GM21529 (cell line): Measurements from ENCODE around the gene SP6.

Experiments used
- ATAC-seq: cut with Tn5 transposase; IDR thresholded peaks from one replicate; pipeline ENCODE4 v1.9.1; 2021; ENCODE audit not compliant: unreplicated experiment

The SP6 gene

DNA sequence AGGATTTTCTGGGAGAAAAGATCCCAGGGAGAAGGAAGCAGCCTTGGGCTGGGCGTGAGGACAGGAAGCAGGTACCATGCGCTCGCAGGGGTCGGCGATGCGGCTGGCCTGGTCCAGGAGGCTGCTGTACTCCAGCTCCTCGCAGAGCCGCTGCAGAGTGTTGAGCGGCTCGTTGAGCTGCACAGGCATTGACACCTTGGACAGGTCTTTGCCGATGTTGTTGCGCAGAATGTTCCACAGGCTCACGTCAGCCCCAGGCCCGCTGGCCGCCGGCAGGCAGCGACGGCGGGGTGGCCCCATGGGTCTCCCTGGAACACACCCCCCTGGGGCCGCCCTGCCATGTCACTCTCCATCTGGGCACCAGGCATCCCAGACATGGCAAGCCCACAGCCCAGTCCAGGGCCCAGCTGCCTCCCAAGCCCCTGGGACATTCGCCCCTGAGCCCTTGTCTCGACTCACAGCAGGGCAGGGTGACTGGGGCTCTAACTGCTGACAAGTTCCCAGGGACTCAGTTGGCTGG lies 37.4 kb downstream of the SP6 start:
- ATAC-seq, result no peak

DNA sequence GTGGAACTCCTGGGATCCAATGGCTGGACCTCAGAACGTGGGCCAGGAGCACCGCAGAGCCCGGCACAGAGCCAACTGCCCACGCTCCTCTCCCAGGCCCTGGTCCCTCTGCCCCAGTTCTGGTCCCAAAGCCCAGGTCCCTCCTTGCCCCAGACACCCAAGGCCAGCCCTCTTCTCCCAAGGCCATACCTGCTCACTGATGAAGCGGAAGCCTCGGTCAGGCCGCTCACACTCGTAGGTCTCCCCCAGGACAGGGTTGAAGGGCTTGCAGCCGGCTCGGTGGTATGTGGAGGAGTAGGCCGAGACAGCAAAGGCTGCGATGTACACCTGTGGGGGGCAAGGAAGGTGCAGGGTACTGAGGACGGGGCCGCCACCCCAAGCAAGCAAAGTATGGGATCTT lies 37.9 kb downstream of the SP6 start:
- no peak for ATAC-seq

DNA sequence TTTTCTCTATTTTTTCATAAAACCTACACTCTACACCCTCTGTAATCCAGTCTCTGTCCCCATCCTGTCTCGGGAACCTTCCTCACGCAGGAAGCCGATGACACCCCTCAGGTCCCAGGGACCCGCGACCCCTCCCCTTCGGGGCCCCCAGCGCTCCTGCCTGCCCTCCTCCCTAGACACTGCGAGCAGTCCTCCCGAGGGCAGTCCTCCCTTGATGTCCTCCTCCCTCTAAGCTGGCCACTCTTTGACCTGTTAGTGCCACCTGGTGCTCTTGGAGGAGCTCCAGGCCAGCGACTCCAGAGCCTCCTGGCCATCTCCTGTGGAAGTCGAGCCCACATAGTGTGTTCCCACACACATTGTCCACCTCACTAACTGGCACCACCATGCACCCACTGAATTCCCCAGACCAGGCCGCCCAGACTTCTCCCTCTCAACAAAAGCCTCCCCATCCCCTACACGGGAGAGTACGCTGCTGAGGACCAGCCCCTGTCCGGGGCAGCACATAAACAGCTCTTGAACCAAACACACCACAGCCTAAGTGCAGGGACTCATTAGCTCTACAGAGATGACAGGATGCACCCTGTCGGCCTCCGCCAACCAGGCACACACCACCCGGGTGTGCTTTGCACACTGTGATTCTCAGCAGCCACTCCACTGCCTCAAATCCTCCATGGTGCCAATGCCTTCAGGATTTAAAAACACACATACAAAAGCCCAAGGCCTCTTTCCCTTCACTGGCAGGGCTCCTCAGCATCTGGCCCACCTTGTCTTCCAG lies 38.6 kb downstream of the SP6 start:
- no peak for ATAC-seq

DNA sequence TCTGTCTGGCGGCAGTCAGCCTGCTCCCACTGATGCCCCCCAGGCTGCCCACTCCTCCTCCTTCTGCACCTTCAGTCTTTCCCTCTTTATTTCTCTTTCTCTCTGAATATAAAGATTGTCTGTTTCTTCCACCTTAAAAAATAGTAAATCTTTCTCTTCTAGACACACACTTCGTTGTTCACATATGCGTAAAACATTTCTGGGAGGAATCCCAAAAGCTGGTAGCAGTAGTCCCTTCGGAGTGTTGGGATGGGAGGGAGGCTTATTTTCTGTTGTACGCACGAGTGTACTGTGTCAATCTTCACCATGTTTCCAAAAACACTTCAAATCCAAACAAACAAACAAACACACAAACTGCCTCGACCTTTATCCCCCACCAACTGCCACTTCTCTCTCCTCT lies 39.3 kb downstream of the SP6 start:
- no peak for ATAC-seq

DNA sequence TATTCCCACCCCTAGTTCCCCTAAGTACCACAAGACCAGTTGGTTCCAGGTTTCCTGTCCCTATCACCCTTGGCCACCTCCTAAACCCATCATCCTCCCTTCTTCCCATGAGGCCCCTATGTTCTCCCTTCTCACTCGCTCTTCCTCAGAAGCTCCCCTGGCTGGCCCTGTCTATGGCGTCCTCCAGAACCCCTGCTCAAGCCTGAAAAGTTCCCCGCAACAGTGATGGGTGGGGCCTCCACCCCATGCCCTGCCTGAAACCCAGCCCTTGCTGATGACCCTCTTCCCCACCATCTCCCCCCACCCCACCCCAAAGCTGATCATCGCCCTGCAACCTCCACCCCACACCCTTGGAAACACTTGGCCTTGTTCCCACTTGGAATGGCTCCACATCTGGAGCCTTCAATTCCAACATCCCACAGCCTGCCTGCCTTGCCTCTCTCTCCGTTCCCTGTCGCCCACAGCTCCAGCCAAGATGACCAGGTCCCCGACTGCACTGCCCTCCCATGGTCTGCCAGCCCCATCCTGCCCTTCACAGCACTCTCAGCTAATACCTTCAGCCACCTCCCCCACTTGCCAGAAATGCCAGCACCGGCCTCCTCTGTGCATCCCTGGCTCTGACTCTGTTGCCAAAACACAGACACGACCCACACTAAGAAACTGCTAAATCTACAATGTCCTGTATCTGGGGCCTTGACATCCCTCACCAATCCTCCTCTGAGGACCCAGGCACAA lies 39.9 kb downstream of the SP6 start:
- ATAC-seq, result no peak

DNA sequence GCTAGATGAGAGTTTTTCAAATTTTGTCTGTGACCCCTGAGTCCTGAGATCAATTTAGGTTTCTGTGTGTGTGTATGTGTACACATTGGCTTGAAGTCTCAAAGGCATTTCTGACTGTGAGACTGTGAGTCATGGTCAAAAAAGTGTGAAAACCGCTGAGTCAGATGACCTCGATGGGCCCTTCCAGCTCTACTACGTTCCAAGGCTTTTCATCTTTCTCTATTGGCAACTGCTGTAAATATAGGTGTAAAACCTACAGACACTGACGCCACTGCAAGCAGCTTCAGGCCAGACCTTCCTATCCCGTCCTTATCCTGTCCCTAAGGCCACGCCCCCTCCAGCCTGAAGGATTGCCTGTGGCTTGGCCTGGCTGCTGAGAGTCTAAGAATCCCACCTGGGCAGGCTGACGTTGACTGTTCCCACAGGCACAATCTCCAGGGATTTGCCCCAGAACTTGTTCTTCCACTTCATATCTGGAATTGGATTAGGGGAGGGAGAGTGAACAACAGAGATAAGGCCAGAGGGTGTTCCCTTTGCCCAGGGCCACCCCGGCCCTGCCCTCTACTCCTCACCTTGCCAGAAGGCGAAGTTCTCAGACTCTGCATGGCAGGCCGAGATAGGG lies 40.7 kb downstream of the SP6 start:
- ATAC-seq, result no peak

DNA sequence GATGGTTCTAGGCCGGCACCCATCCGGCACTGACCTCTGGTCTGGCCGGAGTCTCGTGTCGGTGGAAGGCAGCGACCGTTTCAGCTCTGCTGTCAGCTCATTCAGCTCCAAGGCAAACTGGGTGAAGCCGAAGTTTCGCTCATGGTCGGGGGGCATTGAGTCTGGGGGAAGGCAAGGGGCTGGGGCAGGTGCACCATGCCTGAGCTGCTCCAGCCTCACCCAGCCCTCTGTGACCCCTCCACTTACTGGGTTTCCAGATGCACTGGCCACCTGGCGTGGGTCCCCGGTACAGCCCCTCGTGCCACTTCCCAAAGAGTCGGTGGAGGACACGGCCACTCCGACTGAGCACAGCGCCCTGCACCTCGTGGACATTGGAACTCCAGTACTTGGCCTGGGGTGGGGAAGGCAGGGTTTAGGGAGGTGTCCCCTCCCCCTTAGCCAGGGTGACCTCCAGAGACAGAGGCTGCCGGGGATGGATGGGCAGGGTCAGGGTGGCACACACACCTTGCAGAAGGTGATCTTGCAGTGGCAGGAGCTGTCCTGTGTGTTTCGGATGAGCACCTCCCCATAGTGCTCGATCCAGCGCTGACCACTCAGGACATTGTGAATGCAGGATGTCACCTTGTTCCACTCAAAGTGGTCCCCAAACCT lies 42.0 kb downstream of the SP6 start:
- ATAC-seq, result no peak

DNA sequence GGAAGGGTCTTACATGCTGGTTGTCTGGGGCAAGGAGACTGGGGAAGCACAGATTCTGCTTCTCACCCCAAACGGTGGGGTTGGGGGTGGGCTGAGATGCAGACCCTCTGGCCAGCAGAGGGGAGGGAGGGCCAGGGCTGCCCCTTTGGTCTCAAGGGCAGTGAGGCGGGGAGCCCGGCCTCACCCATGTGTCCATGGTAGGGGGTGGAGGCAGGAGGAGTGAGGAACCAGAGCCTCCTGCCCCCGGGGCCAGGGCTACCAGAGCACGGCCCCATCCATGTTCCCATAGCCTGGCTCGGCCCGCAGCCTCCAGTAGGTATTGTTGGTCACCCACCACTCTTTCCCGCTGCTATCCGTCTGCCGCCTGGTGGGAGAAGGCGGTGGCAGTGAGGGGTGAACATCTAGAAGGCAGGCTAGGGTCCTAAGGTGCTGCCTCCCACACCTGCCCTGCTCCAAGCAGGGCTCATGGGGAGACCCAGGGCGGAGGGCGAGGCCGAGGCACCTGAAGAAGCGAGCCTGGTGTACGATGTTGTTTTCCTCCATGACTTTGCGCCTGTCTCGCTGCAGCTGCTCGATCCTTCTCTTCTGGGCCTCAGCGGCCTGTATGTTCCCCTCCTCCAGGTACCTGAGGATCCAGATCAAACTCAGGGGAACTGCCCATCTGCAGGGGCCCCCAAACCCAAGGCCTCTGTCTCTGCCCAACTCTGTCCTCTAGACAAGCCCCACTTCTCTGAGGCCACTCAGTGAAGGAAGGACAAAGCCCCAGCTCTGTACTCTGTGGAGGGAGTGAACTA lies 42.7 kb downstream of the SP6 start:
- ATAC-seq, result no peak

DNA sequence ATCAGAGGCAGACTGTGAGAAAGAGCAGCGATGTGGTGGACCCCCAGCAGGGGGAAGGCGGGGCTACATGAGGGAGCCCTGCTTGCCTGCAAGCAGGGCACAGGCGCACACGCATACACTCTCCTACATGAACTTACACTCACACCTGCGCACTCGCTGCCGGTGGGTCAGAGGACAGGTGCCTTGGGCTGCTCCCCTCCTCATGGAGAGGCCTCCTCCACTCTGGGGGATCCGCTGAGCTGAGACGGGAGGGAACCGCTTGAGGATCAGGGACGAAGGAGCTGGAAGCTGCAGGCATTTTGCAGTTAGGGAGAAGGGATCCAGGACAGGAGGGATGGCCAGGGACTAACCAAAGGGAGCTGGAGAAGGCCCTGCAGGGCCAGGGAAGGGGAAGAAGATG lies 43.5 kb downstream of the SP6 start:
- ATAC-seq, result no peak

DNA sequence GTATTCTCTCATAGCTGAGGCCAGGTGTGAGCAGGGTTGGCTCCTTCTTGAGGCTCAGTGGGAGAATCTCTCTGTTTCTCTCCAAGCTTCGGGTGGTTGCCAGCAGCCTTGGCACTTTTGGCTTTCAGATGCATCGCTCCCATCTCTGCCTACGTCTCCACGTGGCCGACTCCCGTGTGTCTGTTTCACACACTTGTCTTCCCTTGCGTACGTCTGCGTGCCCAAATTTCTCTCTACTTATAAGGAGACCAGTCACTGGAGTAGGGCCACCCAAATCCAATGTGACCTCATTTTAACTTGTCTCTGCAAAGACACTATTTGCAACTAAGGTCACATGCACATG lies 44.1 kb downstream of the SP6 start:
- no peak for ATAC-seq

DNA sequence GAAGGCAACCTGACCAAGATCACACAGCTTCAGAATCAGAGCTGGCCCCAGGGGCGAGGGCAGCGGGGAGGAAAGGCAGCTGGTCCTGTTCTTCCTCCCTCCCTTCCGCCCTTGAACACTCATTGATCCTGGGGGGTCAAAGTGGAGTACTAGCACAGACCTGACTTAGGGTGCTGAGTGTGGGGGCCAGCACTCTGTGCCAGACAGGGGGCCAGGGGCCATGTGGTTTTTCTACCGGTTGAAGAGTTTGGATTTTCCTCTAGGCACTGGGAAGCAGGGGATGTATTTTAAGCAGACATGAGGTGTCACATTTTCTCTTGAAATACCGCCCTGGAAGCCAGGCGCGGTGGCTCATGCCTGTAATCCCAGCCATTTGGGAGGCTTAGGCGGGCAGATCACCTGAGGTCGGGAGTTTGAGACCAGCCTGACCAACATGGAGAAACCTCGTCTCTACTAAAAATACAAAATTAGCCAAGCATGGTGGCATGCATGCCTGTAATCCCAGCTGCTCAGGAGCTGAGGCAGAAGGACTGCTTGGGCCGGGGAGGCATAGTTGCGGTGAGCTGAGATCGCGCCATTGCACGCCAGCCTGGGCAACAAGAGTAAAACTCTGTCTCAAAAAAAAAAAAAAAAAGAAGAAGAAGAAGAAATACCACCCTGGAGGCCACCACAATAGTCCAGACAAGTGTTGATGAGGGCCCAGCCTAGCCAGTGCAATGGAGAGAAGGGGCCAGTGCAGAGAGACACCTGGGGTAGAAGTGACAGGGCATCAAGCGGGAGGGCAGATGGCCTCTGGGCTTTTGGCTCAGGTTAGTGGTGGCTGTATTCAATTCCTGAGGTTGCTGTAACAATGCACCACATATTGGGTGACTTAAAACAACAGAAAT lies 44.7 kb downstream of the SP6 start:
- no peak for ATAC-seq

DNA sequence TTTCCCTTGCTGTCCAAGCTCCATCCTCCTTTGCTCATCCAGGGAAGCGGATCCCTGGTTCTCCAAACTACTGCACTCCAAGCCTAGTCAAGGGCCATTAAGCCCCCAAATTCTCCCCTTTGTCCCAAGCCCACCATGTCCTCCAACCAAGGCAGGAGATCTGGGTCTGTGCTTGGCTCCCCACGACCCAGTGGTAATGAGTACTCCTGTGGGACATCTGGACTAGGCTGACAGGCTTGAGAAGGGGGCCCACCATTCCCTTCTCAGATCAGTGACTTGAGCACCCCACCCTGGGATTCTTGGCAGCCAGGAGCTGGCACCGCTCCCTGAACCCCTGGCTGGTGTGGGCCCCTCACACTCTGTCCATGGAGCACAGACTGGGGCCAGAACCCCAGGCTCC lies 46.5 kb downstream of the SP6 start:
- no peak for ATAC-seq

DNA sequence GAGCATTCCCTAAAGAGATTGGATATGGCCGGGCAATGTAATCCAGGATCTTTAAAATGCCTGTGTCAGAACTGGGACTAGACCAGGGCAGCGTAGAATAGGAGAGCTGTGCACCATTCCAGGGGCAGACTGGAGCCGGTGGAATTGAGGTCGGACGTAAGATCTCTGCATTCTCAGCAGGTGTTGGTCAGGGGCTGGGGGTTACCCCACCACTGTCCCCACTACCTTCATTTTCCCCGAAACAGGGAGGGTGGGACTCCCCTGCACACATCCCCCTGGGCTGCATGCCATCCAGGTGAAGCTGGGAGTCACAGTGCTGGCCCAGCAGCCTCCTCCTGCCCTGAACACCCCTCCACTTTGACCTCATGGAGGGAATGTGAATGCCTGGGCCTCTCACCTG lies 47.2 kb downstream of the SP6 start:
- ATAC-seq, result no peak

DNA sequence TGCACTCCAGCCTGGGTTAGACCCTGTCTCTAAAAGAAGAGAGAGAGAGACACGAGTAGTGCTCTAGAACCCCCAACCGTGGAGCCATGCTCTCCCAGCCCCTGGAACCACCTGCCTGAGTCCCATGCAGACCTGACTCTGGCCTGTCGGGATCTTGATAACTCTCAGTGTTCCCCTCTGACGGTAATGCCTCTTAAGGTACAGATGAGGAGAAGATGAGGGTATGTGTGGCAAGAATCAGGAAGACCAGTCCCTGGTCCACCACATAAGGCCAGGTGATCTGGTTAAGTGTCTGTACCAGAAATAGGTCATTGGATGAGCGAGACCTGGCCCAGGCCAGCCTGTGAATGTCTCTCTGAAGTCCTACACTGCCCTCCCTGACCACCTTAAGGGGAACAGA lies 47.8 kb downstream of the SP6 start:
- no peak for ATAC-seq

DNA sequence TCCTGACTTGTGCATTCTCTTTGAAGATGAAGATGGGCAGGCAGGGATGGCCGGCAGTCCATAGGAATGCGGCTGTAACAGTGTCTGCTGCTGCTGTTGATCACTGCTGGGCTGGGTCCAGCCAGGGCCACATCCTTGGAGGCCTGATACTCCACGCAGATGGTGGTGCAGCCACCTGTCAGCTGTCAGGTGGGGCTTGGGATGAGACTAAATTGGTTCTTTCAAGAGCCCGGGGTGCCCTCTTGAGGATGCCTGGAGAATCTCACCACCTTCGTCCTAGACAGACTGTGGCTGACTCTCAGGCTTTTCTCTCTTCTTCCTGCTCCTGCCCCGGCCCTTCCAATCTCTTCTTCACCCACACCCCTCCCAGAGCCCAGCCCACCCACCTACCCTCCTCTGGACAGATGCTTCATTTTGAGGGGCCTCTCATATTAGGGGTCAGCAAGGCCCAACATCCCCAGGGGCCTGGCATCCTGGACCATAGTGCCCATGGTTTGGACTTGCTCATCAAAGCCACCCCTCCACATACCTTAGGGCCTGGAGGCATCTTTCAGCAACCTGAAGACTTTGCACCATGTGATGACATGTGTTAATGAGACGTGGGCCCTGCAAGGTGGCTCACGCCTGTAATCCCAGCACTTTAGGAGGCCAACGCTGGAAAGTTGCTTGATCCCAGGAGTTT lies 48.5 kb downstream of the SP6 start:
- ATAC-seq, result no peak

DNA sequence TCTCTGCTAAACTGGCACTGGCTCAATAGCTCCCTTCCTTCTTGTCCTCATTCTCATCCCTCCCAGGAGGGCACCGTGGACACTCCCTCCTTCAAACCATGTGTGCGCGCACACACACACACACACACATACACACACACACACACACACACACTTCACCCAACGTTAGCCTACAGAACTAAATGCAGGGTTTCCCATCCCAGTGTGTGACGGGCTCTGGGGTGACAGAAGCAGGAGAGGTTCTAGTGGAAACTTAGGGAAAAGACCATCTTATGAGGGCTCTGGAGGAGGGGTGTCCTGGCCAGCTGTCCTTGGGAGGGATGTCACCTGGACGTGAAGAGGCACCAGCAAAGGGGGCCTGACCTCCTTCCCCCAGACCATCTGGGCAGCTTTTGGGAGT lies 49.1 kb downstream of the SP6 start:
- ATAC-seq, result no peak

DNA sequence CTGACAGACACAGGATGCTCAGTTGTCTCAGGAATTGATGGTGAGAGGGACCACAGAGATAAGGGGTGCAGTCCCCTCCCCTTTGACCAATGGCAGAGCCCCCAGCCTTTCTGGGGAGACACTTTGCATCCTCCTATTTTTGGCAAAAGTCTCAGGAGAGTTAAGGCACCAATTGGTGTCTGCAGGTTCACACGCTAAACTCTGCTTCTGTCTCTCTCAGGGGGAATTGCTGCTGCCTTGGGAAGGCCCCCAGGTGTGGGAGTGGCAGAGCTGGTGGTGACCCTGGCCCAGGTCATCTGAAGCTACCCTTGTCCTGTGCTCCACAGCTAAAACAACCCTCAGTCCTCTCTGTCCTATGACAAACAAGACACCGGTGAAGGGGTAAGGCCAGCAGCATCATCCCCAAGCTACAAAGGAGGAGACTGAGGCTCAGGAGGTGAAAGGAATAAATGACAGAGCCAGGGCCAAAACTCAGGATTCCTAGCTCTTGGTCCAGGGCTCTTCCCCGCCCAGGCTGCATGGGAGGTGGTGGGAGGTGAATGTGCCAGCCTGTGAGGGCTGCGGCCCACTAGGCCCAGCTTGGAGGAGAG lies 49.7 kb downstream of the SP6 start:
- ATAC-seq, result no peak

DNA sequence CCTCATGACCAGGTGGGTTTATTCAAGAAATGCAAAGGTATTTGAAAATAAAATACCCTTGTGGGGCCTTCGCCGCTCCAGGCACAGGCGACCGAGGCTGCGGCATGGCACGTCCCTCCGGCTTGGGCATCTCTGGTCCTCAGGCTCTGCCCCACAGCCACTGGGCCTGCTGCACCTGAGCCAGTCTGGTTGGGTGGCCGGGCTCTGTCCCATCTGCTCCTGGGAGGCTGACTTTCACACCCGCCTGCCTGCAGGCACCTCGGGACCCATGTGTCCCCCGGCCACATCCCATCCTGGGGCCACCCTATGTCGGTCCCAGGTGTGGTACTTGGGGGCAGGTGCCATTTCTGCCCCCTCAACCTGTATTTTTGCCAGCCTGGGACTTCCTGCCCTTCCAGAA lies 50.3 kb downstream of the SP6 start:
- no peak for ATAC-seq

DNA sequence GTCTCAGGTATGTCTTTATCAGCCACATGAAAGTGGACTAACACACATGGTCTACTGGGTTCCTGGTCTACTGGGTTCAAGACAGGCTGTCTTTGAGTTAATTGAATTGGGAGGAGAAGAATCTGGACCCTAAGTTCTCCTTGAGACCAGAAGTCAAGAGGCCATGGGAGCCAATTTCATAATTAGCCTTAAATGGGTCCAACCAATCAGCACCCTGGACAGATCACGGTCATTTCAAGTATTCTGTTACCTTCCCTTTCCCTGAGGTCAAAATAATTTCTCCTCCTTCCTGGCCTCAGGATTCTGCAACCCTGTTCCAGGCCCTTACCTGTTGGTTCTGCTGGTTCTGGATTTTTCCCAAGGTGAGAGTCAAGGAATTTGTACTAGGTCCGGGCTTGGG lies 53.2 kb downstream of the SP6 start:
- no peak for ATAC-seq
